HTERT RPE-1 (cell line): ENCODE data around the gene ATP6V0A1.
"Not testable (repeated sequence)": the region's sequence is repeated elsewhere in the genome, so short reads cannot be mapped to it uniquely, and the experiment has no call there.

Experiments used
- in situ Hi-C: fragments of 300-500 bp; cut with MboI; formaldehyde crosslinking; loops from 4 replicates; pipeline ENCODE4 v1.14.3; 2020; ENCODE audit warnings: low sequenced_read_pairs

ATP6V0A1 gene

DNA sequence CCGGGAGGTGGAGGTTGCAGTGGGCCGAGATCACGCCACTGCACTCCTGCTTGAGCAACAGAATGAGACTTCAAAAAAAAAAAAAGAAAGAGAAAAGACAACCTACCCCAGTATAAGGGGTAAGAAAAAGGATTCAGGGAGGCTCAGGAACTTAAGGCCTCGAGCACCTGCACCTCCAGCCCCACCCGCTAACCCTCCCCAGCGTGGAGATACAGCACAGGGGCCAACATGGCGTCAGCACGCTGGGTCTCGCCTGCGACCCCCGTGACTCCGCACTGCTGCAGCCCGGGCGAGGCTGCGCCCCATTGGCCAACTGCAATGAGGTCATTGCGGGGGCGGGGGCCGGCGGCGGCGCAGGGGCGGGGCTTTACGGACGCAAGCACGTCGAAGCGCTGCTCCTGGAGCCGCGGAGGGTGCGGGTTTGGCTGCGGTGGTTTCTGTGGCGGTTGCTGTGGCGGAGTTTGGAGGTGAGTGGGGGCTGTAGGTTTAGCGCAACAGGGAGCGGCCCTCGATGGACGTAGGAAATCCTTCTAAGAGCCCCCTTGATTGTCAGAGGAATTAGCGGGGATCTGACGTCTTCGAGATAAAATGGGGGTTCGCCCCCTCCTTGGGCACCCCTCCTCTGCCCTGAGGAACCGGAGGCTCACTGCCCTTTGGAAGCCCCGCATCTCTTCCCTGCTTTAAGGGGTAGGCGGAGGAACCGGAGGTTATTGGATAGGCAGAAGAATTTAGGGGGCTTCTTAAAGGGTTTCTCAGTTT lies at the start of gene ATP6V0A1:
Gene ATP6V0A1 (plus strand): TSS at position 382 of the 759 bp plus-strand sequence. CDS start 2,017 bp downstream, outside the sequence.
- in situ Hi-C loops: no loop called here

- in situ Hi-C loops: no loop called here
Measured at GRCh38 chr17:42409523-42410318, 49.0 kb upstream of the ATP6V0A1 start.

DNA sequence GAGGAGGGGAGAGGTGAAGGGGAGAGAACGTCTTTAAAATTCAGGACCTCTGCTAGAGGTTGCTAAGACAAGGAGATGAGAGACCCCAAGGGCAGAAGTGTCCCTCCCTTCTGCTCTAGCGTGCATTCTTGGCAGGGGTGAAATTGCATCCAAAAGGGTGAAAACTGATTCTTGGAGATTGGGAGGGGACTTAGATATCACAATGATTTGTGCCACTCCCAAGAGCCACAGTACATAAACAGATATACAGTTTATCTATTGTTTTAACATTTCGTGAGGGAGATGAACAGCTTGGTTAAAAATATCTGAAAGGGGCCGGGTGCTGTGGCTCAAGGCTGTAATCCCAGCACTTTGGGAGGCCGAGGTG lies 48.4 kb upstream of the ATP6V0A1 start:
- in situ Hi-C loops: no loop called here

DNA sequence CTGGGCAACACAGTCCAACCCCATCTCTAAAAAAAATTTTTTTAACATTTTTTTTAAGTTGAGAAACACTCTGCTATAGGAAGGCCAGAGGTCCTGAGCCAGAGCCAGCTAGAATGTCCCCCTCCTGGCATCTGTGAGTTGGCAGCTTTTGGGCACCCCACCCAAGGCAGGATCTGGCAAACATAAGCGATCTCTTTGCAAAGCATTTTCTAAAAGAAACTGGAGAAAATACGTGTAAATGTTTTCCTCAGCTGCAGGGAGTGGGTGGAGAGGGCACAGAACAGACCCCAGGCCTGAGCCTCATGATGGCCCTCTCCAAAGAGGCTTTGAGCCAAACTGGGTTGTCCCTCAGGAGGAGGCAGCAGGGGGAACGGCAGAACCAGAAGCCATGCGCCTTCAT lies 47.3 kb upstream of the ATP6V0A1 start:
- in situ Hi-C loops: no loop called here

- in situ Hi-C loops: no loop called here
Measured at GRCh38 chr17:42411905-42412679, 46.6 kb upstream of the ATP6V0A1 start.

- in situ Hi-C loops: no loop called here
Measured at GRCh38 chr17:42413464-42414040, 45.1 kb upstream of the ATP6V0A1 start.

DNA sequence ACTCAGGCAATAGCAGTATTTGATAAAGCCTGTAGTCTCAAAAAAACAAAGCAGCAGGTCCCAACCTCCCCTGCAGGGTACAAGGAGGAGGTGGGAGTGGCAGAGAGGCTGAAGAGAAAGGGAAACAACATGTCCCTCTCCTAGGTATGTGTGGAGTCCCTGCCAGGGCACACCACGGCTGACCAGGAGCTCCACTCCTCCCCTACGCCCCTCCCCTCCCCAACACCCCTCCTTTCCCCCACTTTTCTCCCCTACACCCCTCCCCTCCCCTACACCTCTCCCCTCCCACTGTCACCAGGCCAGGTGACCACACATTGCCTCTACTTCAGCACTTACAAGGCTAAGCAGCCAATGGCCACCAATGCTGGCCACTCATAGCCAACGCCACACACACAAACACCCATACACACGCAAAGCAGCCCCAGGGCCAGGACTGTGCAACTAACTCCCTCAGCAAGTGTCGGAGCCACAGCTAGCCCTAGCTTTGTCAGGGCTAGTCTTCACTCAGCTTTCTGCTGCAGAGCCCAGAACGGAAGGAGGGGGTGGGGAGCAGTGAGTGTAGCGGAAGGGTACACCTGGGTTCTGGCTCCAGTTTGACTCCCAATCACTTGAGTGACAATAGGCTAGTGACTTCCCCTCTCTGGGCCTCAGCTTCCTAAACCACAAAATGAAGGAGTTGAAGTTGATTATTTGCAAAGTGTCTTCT lies 43.8 kb upstream of the ATP6V0A1 start:
- in situ Hi-C loops: no loop called here

DNA sequence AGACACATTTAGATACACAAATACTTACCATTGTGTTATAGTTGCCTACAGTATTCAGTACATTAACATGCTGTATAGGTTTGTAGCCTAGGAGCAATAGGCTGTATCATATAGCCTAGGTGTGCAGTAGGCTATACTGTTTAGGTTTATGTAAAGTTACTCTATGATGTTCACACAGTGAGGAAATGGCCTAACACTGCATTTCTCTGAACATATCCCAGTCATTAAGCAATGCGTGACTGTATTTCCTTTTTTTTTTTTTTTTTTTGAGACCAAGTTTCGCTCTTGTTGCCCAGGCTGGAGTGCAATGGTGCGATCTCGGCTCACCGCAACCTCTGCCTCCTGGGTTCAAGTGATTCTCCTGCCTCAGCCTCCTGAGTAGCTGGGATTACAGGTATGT lies 40.7 kb upstream of the ATP6V0A1 start:
- in situ Hi-C loops: not testable (repeated sequence)

- in situ Hi-C loops: no loop called here
Measured at GRCh38 chr17:42421136-42421506, 37.6 kb upstream of the ATP6V0A1 start.

DNA sequence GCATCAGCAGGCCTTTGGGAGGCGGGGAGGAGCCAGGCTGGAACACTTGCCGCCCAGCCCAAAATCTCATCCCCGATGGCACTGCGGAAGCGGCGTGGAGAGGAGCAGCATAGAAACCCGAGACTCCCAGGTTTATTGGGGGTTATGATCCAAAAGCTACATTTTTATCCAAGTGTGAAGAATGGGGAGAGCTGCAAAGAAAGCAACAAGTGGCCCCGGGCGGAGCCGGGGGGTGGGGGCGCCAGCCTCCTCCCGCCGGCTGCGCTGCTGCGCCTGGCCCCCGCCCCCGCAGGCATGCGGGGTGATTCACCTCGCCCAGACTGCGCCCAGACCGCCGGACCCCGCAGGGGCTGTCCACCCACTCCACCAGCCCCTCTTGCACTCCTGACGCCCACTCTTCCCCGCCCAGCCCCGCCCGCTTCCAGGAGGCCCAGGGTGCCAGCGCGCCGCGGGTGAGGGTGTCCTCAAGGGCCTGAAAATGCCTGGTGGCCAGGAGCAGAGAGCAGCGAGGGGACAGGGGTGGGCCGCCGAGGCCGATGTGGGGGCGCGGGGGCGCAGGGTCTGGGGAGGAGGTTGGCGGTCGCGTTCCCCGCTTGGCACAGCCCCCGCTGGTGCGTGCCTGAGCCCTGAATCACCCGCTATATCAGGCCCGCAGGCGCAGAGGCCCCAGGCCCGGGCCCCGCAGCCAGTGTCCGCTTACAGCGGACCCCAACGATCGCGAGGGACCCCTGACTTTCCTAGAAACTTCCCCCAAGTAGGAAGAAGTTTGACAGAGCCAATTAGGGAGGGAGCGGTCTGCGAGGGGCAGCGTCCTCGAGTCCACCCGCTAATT lies 37.0 kb upstream of the ATP6V0A1 start:
- in situ Hi-C loops: no loop called here

DNA sequence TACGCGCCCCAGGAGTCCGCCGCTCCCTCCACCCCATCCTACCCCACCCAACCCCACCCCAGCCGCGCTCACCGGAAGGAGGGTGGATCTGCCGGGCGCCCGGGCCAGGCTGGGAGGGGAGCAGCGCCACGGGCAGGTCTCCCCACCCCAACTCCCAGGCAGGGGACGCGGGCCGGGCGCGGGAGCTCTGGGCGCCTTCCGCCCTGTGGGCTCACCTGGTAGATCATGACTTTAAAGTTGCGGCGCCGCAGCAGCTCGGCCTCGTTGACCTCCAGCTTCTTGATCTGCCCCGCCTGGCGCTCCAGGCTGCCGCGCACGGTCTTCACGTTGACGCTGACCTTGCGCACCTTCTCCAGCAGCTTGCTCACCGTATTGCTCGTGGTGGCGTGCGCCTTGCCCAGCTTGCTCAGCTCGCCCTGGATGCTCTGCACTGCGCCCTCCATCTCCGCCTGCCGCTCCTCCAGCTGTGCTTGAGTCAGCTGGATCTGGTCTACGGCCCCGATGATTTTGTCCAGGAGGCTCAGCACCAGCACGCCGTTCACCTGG lies 36.2 kb upstream of the ATP6V0A1 start:
- in situ Hi-C loops: no loop called here

DNA sequence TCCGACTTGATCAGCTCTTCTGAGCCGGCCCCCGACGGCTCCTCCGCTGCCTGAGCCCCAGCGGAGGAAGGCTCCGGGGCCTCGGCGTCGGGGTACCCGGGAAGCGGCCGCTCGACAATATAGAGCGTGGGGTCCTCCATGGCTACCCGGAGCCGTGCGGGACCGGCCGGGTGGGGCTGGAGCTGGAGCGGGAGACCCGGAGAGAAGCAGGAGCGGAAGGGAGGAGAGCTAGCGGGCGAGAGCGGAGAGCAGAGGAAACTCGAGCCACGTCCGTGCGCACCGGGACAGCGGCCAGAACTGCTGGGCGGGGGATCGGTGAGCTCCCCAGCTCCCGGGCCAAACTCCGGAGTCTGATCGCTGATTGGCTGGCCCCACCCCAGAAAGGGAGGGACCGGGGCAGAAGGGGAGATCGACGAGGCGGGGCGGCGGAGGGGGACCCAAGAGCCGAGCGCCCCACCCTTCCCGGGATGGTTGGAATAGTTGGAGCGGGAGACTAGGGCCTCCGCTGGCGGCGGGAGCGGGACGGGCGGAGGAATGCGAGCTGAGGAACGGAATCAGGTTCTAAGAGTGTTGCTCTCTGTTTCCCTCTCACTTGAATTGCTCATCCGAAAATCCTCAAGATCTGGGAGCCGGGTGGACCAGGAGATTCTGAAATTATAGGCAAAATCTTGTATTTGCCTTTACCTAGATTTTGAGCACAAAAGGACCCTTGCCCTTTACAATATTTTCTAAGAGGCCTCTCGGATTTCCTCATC lies 35.5 kb upstream of the ATP6V0A1 start, which contains the start of gene CAVIN1:
Gene CAVIN1 (minus strand): TSS at position 299 of the 755 bp plus-strand sequence. CDS start 159 bp downstream, at position 140.
- in situ Hi-C loops: no loop called here

DNA sequence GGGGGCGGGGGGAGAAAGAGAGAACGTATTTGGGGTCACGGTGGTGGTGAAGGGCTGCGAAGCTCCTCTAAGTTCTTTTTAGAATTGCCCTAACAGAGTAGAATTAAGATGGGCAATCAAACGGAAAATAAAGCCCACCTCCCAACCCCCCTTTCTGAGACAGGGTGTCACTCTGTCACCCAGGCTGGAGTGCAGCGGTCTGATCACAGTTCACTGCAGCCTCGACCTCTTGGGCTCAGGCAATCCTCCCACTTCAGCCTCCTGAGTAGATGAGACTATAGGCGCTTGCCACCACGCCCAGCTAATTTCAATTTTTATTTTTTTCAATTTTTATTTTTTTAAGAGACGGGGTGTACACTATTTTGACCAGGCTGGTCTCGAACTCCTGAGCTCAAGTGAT lies 34.9 kb upstream of the ATP6V0A1 start:
- in situ Hi-C loops: no loop called here

DNA sequence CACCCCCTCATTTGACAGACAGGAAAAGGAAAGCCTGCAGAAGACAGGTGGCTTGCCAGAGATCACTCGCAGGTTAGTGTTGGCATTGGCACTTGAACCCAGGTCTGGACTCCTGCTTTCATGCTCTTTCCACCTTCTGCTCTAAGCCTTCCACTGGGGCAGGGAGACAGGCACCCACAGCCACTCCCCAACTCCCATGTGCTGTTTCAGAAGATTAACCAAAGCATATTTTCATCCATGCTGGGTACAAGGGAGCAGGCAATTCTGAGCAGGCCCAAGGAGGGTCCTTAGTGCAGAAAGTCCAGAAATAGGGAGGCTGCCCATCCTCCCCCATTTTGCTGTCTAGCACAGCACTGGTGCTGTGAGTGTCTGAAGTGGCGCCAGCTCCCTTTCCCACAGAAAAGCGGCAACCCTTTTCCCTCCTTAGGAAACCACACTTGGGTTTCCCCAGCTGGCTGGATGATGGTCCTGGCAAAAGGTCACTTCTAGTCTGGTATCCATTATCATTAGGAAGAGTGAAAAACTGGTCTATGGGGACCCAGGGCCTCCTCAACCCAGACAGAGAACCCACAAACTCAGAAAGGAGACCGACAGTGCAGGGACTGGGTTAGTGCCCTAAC lies 33.6 kb upstream of the ATP6V0A1 start:
- in situ Hi-C loops: no loop called here

DNA sequence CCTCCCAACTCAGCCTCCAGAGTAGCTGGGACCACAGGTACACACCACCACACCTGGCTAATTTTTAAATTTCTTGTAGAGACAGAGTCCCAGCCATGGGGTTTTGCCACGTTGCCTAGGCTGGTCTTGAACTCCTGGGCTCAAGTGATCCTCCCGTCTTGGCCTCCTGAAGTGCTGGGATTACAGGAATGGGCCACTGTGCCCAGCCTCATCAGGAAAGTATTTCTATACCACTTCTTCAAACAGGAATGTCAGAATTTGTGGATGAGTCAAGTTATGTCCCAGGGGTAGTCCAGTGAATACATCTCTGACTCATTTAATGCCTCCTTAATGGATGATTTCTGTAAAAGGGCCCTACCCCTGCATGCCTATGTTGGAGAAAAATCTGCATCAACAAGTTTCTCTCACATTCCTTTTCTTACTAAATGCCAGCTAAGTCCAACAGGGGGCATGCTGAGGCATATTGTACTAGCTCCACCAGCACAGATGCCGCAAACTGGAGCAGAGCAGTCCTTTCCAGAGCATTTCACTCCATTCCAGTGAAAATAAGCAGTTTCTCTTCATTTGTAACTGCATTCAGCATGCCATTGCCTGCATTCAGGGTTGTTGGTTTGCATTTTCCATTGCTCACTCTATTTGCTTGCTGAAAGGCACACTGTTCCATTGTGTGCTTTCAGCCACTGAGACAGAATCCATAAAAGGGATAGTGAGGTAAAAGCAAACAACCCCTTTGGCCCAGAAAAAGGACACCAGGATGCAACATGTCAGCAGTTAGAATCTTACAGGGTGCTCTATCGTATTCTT lies 30.3 kb upstream of the ATP6V0A1 start:
- in situ Hi-C loops: no loop called here

GRCh38 chr17:42429726-42430447 lies 28.8 kb upstream of the ATP6V0A1 start:
- in situ Hi-C loops: no loop called here

DNA sequence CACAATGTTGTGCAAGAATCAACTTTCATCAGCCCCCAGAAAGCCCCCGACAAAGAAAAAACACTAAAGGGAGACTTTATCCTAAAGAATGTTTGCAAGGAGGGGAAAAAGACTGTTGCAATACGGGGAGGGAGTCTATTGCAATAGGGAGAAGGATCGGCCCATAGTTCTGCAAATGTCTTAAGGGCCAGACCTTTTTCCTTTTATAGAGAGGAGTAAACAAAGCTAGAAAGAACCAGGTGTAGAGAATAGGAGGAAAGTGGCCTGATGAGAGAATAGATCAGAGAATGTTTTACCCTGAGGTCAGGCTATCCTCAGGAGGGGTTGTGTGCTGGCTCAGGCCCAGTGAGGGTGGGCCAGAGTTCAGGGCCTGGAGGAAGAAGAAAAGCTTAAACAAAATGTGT lies 26.9 kb upstream of the ATP6V0A1 start:
- in situ Hi-C loops: no loop called here
